A673 (cell line): ENCODE results near the gene ABHD8.

Experiments used
- CTCF ChIP-seq: fragments of 300-800, 200-600 bp; sonication (generic); conservative IDR thresholded peaks from 2 replicates; pipeline ENCODE4 v1.5.1; 2017; ENCODE audit warnings: low read depth, mild to moderate bottlenecking, antibody characterized with exemption, low read length, moderate library complexity, mixed read lengths
- EZH2 ChIP-seq: fragments of 200-600 bp; sonication (generic); IDR thresholded peaks from 2 replicates; pipeline ENCODE4 v1.6.1; 2017; ENCODE audit warnings: borderline replicate concordance, low read depth, mild to moderate bottlenecking, mixed read lengths, antibody characterized with exemption, low read length; ENCODE audit not compliant: poor library complexity, severe bottlenecking

GRCh38 chr19:17346109-17346671 is 43.0 kb upstream of the ABHD8 start:
- TF ChIP-seq CTCF (peak; percentile 92), EZH2 (no peak)
